AG04450 (cell line): ENCODE data around the gene SPNS2. TPM values are rescaled to one million over a fixed set of nuclear protein-coding genes. Genes with fewer than 3 reads are reported as not detected.

Experiments used
- CTCF ChIA-PET: fragments of 300-600, 350-600 bp; formaldehyde crosslinking; extraction: SDS; loops from one replicate; lab custom pipeline; 2022; ENCODE audit warnings: antibody characterized with exemption, inconsistent platforms; lab: Charles Lee
- POLR2A ChIA-PET: fragments of 350-600 bp; formaldehyde crosslinking; extraction: SDS; loops from one replicate; lab custom pipeline; 2021; ENCODE audit warnings: antibody characterized with exemption, inconsistent platforms; lab: Yijun Ruan, JAX
- DNase-seq: peaks from one replicate; pipeline ENCODE4 v3.0.0-alpha.2; 2011; ENCODE audit warnings: low read depth, low spot score
- H3K27ac ChIP-seq: one replicate; pipeline ENCODE4 v1.5.1; 2012; ENCODE audit warnings: low read depth, low read length, control low read depth
- H3K27me3 ChIP-seq: one replicate; pipeline ENCODE4 v1.6.0; 2012; ENCODE audit warnings: low read length; ENCODE audit not compliant: control insufficient read depth, insufficient read depth
- H3K4me3 ChIP-seq: 2 replicates; pipeline ENCODE4 v1.5.1; 2011; ENCODE audit warnings: mild to moderate bottlenecking, low read depth, low read length, control low read depth
- H3K9me3 ChIP-seq: 2 replicates; pipeline ENCODE4 v1.5.1; 2012; ENCODE audit warnings: low read length; ENCODE audit not compliant: control insufficient read depth, insufficient read depth
- CTCF ChIP-seq: IDR thresholded peaks from 2 replicates; pipeline ENCODE4 v1.5.1; 2011; ENCODE audit warnings: low read depth, low read length, control low read depth, inconsistent platforms
- polyA plus RNA-seq: library from polyadenylated mRNA; depleted of rRNA; stranded (reverse); fragments of >200 nt; gene quantifications from 2 replicates; pipeline ENCODE4 v1.2.3, GENCODE V29; 2011

Gene SPNS2
- polyA plus RNA-seq, 1 experiment, result not detected

- H3K27me3 ChIP-seq, result peaks cover 9% of the 10 kb centered on the region
- DNase-seq, result no peak
- no peaks in the 10 kb centered on the region; the same call in 1 of the 2 replicates for H3K9me3 ChIP-seq
- H3K27ac ChIP-seq, result no peak overlapping the region
- ChIA-PET CTCF (interaction anchor here (0.6 to 7.0 kb wide), 3 partner anchors 9 to 55 kb away, joined by 3 to 295 read pairs (median 5); partner anchors contain the start of gene GGT6), POLR2A (no interaction called here)
- no peak overlapping the region for H3K4me3 ChIP-seq
- TF ChIP-seq CTCF, result no peak
Measured at GRCh38 chr17:4569591-4569990, 70.9 kb downstream of the SPNS2 start.

- DNase-seq, result no peak
- Histone ChIP-seq H3K9me3 (no peaks in the 10 kb centered on the region; the same call in 1 of the 2 replicates), H3K27ac (no peak overlapping the region), H3K4me3 (no peak overlapping the region), H3K27me3 (peaks cover 31% of the 10 kb centered on the region)
- TF ChIP-seq CTCF, result no peak
- POLR2A ChIA-PET, result no interaction called here
- CTCF ChIA-PET, result no interaction called here
Measured at GRCh38 chr17:4572131-4572530, 73.5 kb downstream of the SPNS2 start.

- Histone ChIP-seq H3K27me3 (peaks cover 35% of the 10 kb centered on the region), H3K9me3 (no peaks in the 10 kb centered on the region; the same call in 1 of the 2 replicates), H3K27ac (no peak overlapping the region), H3K4me3 (no peak overlapping the region)
- POLR2A ChIA-PET, result no interaction called here
- TF ChIP-seq CTCF, result no peak
- no peak for DNase-seq
- CTCF ChIA-PET, result no interaction called here
Measured at GRCh38 chr17:4573115-4573514, 74.4 kb downstream of the SPNS2 start.

GRCh38 chr17:4573669-4574068, 75.0 kb downstream of the SPNS2 start:
- H3K27ac ChIP-seq, result no peak overlapping the region
- CTCF ChIA-PET, result no interaction called here
- no peak for DNase-seq
- POLR2A ChIA-PET, result no interaction called here
- H3K9me3 ChIP-seq, result no peaks in the 10 kb centered on the region; the same call in 1 of the 2 replicates
- no peak overlapping the region for H3K4me3 ChIP-seq
- TF ChIP-seq CTCF, result no peak
- H3K27me3 ChIP-seq, result peaks cover 35% of the 10 kb centered on the region

- POLR2A ChIA-PET, result no interaction called here
- TF ChIP-seq CTCF, result no peak
- DNase-seq, result no peak
Measured at GRCh38 chr17:4574448-4575045, 75.9 kb downstream of the SPNS2 start.

More at GRCh38 chr17:4574448-4575045, 75.9 kb downstream of the SPNS2 start:
- Histone ChIP-seq H3K4me3 (no peak overlapping the region), H3K27ac (no peak overlapping the region), H3K9me3 (no peaks in the 10 kb centered on the region; the same call in 1 of the 2 replicates), H3K27me3 (peaks cover 35% of the 10 kb centered on the region)
- CTCF ChIA-PET, result interaction anchor here (3.9 kb wide), 1 partner anchor 7 kb away, joined by 25 read pairs; no protein-coding TSS in a partner anchor
